Suppressor macrophage treated with lipopolysaccharide for 1 hour (primary cell): ENCODE measurements around the gene ZNF595.
"Not testable (repeated sequence)": the region's sequence is repeated elsewhere in the genome, so short reads cannot be mapped to it uniquely, and the experiment has no call there.

Source experiments
- DNase-seq, 3 donors: peaks; one replicate each; pipeline ENCODE4 v3.0.0-alpha.2; 2020 to 2022

Gene ZNF595

GRCh38 chr4:86559-87324 lies 33.6 kb downstream of the ZNF595 start:
- DNase-seq = not testable (repeated sequence)

- no peak for DNase-seq
Measured at GRCh38 chr4:98386-98785, 45.3 kb downstream of the ZNF595 start.

- DNase-seq = no peak
Measured at GRCh38 chr4:99863-100262, 46.7 kb downstream of the ZNF595 start.

- no peak for DNase-seq
Measured at GRCh38 chr4:107083-107443, 53.9 kb downstream of the ZNF595 start.

- no peak for DNase-seq
Measured at GRCh38 chr4:107444-108429, 54.6 kb downstream of the ZNF595 start.

GRCh38 chr4:112771-113170 lies 59.6 kb downstream of the ZNF595 start:
- no peak for DNase-seq

- no peak for DNase-seq
Measured at GRCh38 chr4:113732-114131, 60.6 kb downstream of the ZNF595 start.

GRCh38 chr4:114149-114548 lies 61.0 kb downstream of the ZNF595 start:
- no peak for DNase-seq

- no peak for DNase-seq
Measured at GRCh38 chr4:116499-116898, 63.4 kb downstream of the ZNF595 start.

GRCh38 chr4:120616-121015 lies 67.5 kb downstream of the ZNF595 start:
- no peak for DNase-seq

- peak; percentile 23 to 24 (median 23) for DNase-seq
Measured at GRCh38 chr4:121408-122084, 68.4 kb downstream of the ZNF595 start.

GRCh38 chr4:123922-124274 lies 70.8 kb downstream of the ZNF595 start:
- DNase-seq = peak in 1 of 3 donors; percentile 16

GRCh38 chr4:124275-125081 lies 71.4 kb downstream of the ZNF595 start, which contains the start of gene ZNF718:
TSS of gene ZNF718 (plus strand) at chr4:124501. CDS start at chr4:124671, 170 bp downstream.
- DNase-seq = peak; percentile 94 to 97 (median 96)

- DNase-seq = peak; percentile 28 to 55 (median 45)
Measured at GRCh38 chr4:125091-125771, 72.1 kb downstream of the ZNF595 start.

GRCh38 chr4:125833-126232 lies 72.7 kb downstream of the ZNF595 start:
- peak in 1 of 3 donors; percentile 15 for DNase-seq

GRCh38 chr4:132483-132882 lies 79.4 kb downstream of the ZNF595 start:
- no peak for DNase-seq
